ENCODE results near the gene RMRP. TPM values are rescaled to one million over a fixed set of nuclear protein-coding genes. Genes with fewer than 3 reads are reported as not detected.

The RMRP gene
- 12,220 TPM for total RNA-seq

DNA sequence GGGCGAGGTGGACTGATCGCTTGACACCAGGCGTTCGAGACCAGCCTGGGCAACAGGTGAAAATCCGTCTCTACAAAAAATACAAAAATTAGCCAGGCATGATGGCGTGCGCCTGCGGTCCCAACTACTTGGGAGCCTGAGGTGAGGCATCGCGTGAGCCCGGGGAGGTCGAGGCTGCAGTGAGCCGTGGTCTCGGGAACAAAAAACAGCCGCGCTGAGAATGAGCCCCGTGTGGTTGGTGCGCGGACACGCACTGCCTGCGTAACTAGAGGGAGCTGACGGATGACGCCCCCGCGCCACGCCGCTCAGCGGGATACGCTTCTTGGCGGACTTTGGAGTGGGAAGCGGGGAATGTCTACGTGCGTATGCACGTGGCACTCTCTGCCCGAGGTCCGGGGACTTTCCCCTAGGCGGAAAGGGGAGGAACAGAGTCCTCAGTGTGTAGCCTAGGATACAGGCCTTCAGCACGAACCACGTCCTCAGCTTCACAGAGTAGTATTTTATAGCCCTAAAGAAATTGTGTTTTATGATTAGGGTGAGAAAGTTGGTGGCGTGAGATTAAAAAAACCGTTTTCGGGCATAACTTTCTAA, at the start of gene RMRP:
RMRP (minus strand) TSS at position 474 of the 591 bp plus-strand sequence.
- DNase-seq (ENCODE audit: low spot score) (peak; percentile 98), ATAC-seq (peak; percentile 98)
- intact Hi-C loops (cut with DNase I): no loop called here

GRCh38 chr9:35706951-35707350, 49.1 kb upstream of the RMRP start:
- DNase-seq (ENCODE audit: low spot score): no peak
- ATAC-seq: no peak
- intact Hi-C loops (cut with DNase I): no loop called here

DNA sequence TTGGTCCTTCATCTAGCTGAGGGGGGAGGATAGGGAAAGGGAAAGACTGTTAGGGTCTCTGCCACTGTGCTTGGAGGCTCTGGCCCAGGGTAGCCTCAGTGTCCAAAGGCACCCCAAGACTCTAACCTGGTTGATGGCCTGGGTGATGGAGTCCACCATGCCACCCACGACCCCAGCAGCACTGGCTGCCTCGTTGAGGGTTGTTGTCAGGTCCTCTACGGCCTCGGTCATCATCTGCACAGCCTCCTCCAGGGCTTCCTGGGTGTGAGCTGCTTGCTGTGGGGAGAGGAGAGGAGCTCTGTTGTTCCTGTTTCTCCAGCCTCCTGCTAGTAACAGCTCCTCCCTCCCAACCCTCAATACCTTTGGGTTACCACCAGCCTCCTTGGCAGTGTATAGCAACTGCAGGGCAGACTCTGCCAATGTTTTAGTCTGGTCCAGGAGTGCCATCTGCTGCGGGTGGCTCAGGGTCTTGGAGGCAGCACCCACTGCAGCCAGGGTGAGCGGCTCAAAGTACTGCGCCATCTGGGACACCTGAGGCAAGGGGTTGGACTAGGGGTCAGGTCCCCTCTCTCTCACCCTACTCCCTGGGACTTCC, 48.1 kb upstream of the RMRP start:
- DNase-seq (ENCODE audit: low spot score) (no peak), ATAC-seq (no peak)
- intact Hi-C loops (cut with DNase I): no loop called here

GRCh38 chr9:35705372-35705771, 47.6 kb upstream of the RMRP start:
- no peak for ATAC-seq
- no peak for DNase-seq (ENCODE audit: low spot score)
- intact Hi-C loops (cut with DNase I): no loop called here

DNA sequence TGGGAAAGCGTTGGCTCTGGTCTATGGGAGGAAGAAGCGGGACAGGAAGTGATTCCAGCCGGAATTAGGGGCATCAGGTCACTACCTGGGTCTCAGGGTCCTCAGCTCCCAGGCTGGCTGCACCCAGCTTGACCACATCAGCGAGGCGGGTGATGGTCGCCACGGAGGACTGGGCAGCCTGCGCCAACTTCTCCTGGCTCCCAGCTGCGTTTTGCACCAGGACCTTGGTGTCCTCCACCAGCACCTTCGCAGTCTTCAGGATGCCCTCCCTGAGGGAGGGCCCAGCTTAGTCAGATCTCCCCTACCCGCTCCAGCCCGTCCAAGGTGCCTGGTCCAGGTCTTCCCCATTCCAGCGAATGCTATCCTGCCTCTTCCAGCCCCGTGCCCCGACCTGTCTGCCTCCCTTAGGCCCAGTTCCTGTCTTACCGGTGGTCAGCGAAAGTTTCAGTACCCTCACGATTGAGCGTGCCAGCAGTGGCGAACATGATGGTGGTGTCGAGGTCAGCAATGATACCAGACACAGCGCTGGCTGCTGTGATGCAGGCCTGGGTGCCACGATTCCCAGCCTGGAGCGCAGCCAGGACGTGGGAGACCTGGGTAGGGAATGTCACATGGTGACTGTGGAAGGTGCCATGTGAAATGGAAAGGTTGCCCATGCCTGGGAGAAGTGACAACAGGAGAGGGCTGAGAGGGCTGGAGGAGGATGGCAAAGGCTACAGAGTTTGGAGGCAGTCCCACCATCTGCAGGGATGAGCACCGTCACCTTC, 46.3 kb upstream of the RMRP start:
- ATAC-seq (peak; percentile 5), DNase-seq (ENCODE audit: low spot score) (no peak)
- intact Hi-C loops (cut with DNase I): no loop called here

- ATAC-seq: no peak
- no peak for DNase-seq (ENCODE audit: low spot score)
- intact Hi-C loops (cut with DNase I): no loop called here
Measured at GRCh38 chr9:35702696-35703095, 44.9 kb upstream of the RMRP start.

- ATAC-seq: no peak
- intact Hi-C loops (cut with DNase I): no loop called here
- DNase-seq (ENCODE audit: low spot score): no peak
Measured at GRCh38 chr9:35700942-35701341, 43.1 kb upstream of the RMRP start.

DNA sequence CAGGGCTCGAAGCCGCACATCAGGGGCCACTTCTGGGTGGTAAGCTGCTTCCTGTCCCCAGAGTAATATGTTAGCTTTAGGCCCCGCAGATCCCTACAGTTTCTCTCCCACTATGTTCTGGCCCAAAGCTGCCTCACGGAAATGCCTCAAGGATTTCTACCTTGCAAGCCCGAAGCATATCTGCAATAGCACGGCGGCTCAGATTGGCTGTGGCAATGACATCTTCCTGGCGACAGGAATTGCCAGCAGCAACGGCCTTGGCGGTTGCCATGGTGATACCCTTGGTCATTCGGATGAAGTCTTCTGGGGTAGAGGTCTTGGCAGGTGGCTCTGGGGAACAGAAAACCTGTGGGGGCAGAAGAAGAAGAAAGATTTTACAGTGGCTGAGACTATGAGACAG, 42.2 kb upstream of the RMRP start:
- ATAC-seq: no peak
- no peak for DNase-seq (ENCODE audit: low spot score)
- intact Hi-C loops (cut with DNase I): no loop called here

- DNase-seq (ENCODE audit: low spot score) (no peak), ATAC-seq (no peak)
- intact Hi-C loops (cut with DNase I): no loop called here
Measured at GRCh38 chr9:35698231-35698630, 40.4 kb upstream of the RMRP start.

- DNase-seq (ENCODE audit: low spot score) (no peak), ATAC-seq (peak; percentile 25)
- intact Hi-C loops (cut with DNase I): no loop called here
Measured at GRCh38 chr9:35697486-35697885, 39.7 kb upstream of the RMRP start.

GRCh38 chr9:35696520-35697215, 38.8 kb upstream of the RMRP start:
- intact Hi-C loops (cut with DNase I): no loop called here
- DNase-seq (ENCODE audit: low spot score) (no peak), ATAC-seq (peak; percentile 73)

DNA sequence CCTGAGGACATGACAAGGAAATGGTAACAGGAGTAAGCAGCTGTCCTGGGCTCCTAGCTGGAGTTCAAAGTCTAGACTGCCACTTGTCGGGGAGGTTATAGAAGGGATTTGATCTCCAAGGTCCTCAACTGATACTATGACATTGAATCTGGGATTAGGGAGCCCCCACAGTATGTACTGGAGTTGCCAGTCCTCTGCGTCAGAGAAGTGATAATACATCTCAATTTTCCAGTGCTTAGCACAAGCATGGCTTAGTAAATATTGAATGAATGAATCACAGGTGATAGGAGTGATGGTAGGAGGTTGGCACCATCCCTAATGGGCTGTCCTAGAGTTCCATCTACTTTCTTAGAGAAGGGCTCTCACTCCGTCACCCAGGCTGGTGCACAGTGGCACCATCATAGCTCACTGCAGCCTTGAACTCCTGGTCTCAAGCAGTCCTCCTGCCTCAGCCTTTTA, 38.2 kb upstream of the RMRP start:
- DNase-seq (ENCODE audit: low spot score) (no peak), ATAC-seq (no peak)
- intact Hi-C loops (cut with DNase I): no loop called here

GRCh38 chr9:35691757-35692301, 34.0 kb upstream of the RMRP start:
- no peak for DNase-seq (ENCODE audit: low spot score)
- no peak for ATAC-seq
- intact Hi-C loops (cut with DNase I): no loop called here

GRCh38 chr9:35691334-35691650, 33.5 kb upstream of the RMRP start:
- DNase-seq (ENCODE audit: low spot score) (no peak), ATAC-seq (no peak)
- intact Hi-C loops (cut with DNase I): no loop called here

- intact Hi-C loops (cut with DNase I): no loop called here
- ATAC-seq: peak; percentile 74
- peak; percentile 87 for DNase-seq (ENCODE audit: low spot score)
Measured at GRCh38 chr9:35690614-35691333, 33.0 kb upstream of the RMRP start.

GRCh38 chr9:35690294-35690613, 32.4 kb upstream of the RMRP start:
- intact Hi-C loops (cut with DNase I): no loop called here
- DNase-seq (ENCODE audit: low spot score) (no peak), ATAC-seq (no peak)

- DNase-seq (ENCODE audit: low spot score) (peak; percentile 76), ATAC-seq (peak; percentile 52)
- intact Hi-C loops (cut with DNase I): no loop called here
Measured at GRCh38 chr9:35689542-35690293, 31.9 kb upstream of the RMRP start, which contains the start of gene TPM2. Gene TPM2, minus strand, starts transcription at chr9:35689925. Its CDS starts 108 bp downstream, at chr9:35689817.
